Measurements from ENCODE around the gene OGT.
"Not testable (repeated sequence)": the region's sequence is repeated elsewhere in the genome, so short reads cannot be mapped to it uniquely, and the experiment has no call there.

OGT gene

DNA sequence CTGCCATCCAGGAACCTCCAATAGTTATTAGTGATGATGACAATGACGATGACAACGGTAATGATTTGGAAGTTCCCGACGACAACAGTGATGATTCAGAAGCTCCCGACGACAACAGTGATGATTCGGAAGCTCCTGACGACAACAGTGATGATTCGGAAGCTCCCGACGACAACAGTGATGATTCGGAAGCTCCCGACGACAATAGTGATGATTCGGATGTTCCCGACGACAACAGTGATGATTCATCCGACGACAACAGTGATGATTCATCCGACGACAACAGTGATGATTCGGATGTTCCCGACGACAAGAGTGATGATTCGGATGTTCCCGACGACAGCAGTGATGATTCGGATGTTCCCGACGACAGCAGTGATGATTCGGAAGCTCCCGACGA is 70.7 kb downstream of the OGT start:
- no peak for TF ChIP-seq CTCF (conservative IDR thresholded peaks at IDR 0.05)

GRCh38 chrX:71604141-71604540 is 71.2 kb downstream of the OGT start:
- no peak overlapping the region for H3K27ac ChIP-seq
- TF ChIP-seq CTCF (conservative IDR thresholded peaks at IDR 0.05) = no peak

More for the DNA sequence above, 70.7 kb downstream of the OGT start:
- no peak overlapping the region for H3K27ac ChIP-seq

- H3K27ac ChIP-seq = no peak overlapping the region
- no peak for TF ChIP-seq CTCF (conservative IDR thresholded peaks at IDR 0.05)
Measured at GRCh38 chrX:71604796-71605568, 72.1 kb downstream of the OGT start.

- H3K27ac ChIP-seq = no peak overlapping the region
- no peak for TF ChIP-seq CTCF (conservative IDR thresholded peaks at IDR 0.05)
Measured at GRCh38 chrX:71606536-71607216, 73.8 kb downstream of the OGT start.

GRCh38 chrX:71607488-71607887 is 74.6 kb downstream of the OGT start:
- TF ChIP-seq CTCF (conservative IDR thresholded peaks at IDR 0.05) = no peak
- no peak overlapping the region for H3K27ac ChIP-seq

DNA sequence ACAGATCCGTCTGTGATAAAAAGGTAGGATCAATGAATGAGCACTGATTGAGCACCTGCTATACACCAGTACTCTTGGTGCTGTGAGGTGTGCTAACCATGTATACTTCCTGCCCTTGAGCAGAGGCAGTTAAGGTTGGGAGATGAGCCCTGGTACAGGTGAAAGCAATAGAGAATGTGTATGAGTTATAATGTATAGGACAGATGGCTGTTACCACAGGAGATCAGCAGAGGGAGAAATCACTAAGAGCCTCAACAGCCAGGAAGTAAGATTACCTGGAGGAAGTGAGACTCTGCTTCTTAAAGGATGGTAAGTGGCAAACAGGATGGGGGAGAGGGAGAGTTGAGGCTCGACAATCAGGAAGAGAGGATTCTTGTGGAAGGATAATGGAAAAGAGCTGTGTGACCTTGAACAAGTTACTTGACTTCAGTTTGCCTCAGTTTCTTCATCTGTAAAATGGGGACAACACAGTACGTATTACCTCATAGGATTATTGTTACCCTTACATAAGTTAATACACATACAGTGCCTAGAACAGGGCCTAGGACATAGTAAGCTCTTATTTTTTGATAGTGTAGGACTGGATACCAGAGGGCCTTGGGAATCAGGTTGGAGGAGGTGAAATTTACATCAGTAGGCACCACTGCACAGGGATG is 76.3 kb downstream of the OGT start:
- no peak overlapping the region for H3K27ac ChIP-seq
- no peak for TF ChIP-seq CTCF (conservative IDR thresholded peaks at IDR 0.05)

DNA sequence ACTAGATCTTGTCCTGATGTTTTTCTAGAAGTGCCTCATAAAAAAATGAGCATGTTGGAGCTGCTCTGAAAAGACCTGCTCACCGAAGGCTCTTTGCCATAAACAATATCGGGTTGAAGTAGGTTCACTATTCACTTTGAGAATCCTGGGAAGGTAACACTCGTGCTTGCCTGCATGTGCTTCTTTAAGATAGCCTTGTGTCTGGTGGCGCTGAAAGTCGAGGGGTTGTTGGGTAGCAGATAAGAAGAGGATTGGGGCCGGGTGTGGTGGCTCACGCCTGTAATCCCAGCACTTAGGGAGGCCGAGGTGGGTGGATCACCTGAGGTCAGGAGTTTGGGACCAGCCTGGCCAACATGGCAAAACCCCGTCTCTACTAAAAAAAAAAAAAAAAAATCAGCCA is 78.8 kb downstream of the OGT start:
- not testable (repeated sequence) for H3K27ac ChIP-seq
